Mucosa of rectum (tissue), 2 donors: ENCODE results near the gene SPAG16.

Source experiments
- H3K27ac ChIP-seq, 2 donors: one replicate each; pipeline ENCODE4 v1.7.0; 2013; ENCODE audit warnings: inconsistent platforms in 2 of 2, low read depth in 2 of 2, low read length in 2 of 2
- H3K27me3 ChIP-seq, 2 donors: one replicate each; pipeline ENCODE4 v1.7.0; 2013; ENCODE audit warnings: low read length in 2 of 2; ENCODE audit not compliant: control insufficient read depth in 2 of 2, insufficient read depth in 2 of 2
- H3K36me3 ChIP-seq, 2 donors: one replicate each; pipeline ENCODE4 v1.7.0; 2013; ENCODE audit warnings: low read length in 2 of 2; ENCODE audit not compliant: control insufficient read depth in 2 of 2, insufficient read depth in 2 of 2
- H3K4me1 ChIP-seq, 2 donors: one replicate each; pipeline ENCODE4 v1.7.0; 2013; ENCODE audit warnings: low read length in 2 of 2, mild to moderate bottlenecking in 1 of 2; ENCODE audit not compliant: control insufficient read depth in 2 of 2, insufficient read depth in 2 of 2
- H3K4me3 ChIP-seq, 2 donors: one replicate each; pipeline ENCODE4 v1.7.0; 2013; ENCODE audit warnings: low read length in 2 of 2
- H3K9ac ChIP-seq, 2 donors: one replicate each; pipeline ENCODE4 v1.7.0; 2013; ENCODE audit warnings: low read length in 2 of 2, low read depth in 1 of 2, mild to moderate bottlenecking in 1 of 2
- H3K9me3 ChIP-seq, 2 donors: one replicate each; pipeline ENCODE4 v1.7.0; 2013; ENCODE audit warnings: low read length in 2 of 2; ENCODE audit not compliant: control insufficient read depth in 2 of 2
- donor health status: healthy.
- donor health status: Normal muscosa, but diverticular disease.

The SPAG16 gene

DNA sequence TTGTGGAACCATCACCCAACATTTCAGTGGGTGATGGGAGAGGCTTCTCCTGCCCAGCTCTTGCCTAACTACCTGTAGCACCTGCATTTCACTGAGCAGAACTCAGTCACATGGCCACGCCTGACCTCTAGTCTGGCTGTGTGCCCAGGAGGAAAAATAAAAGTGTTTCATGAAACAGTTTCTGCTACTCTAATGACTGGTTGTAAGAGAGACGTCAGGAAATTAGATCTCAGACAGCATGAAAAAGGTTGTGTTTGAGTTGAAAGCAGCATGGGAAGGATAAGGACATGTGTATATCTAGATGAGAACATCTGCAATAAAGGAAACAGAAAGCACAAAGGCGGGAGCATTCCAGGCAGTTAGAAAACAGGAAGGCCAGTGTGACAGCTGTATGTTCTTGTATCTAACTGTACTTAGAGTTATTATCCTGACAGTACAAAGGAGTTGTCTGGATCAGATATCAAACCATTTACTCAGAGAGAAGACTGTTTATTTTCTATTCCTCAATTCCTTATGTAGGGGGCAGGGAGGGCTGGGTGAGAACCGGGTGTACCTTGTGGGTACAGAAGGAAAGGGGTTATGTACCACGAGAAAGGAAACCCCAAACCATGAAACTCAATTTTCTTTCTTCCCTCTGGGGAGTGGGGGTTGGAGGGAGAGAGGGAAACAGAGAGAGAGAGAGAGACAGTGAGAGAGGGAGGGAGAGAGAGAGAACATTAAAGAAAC is 819.2 kb downstream of the SPAG16 start:
- Histone ChIP-seq H3K27me3 (no peaks in the 10 kb centered on the region), H3K4me3 (no peak overlapping the region), H3K9me3 (no peaks in the 10 kb centered on the region), H3K9ac (no peak overlapping the region), H3K27ac (no peak overlapping the region), H3K36me3 (no peaks in the 10 kb centered on the region), H3K4me1 (no peaks in the 10 kb centered on the region)

GRCh38 chr2:214104219-214104618 is 820.0 kb downstream of the SPAG16 start:
- Histone ChIP-seq H3K4me1 (no peaks in the 10 kb centered on the region), H3K4me3 (no peak overlapping the region), H3K27ac (no peak overlapping the region), H3K36me3 (no peaks in the 10 kb centered on the region), H3K27me3 (no peaks in the 10 kb centered on the region), H3K9me3 (no peaks in the 10 kb centered on the region), H3K9ac (no peak overlapping the region)

DNA sequence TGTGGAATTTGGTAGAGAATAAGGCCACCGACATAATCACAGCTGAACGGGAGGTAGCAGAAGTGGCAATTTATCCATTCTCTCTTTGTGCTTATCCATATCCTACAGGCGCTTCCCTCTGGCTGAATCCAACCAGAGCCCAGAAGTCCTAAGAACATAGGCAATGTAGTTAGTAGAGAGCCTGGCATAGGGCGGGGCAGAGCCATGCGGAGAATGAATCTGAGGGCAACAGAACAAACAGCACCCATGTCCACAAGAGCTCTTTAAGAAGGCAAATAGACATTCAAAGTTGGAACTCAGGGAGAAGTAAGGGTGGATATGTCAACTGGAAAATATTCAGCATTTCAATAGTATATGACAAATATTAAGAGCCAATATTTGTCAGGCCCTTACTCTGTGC is 820.7 kb downstream of the SPAG16 start:
- Histone ChIP-seq H3K36me3 (no peaks in the 10 kb centered on the region), H3K4me1 (no peaks in the 10 kb centered on the region), H3K27me3 (no peaks in the 10 kb centered on the region), H3K9ac (no peak overlapping the region), H3K9me3 (no peaks in the 10 kb centered on the region), H3K4me3 (no peak overlapping the region), H3K27ac (no peak overlapping the region)

GRCh38 chr2:214107726-214108125 is 823.5 kb downstream of the SPAG16 start:
- Histone ChIP-seq H3K9ac (no peak overlapping the region), H3K27me3 (no peaks in the 10 kb centered on the region), H3K27ac (no peak overlapping the region), H3K9me3 (no peaks in the 10 kb centered on the region), H3K4me3 (no peak overlapping the region), H3K4me1 (no peaks in the 10 kb centered on the region), H3K36me3 (no peaks in the 10 kb centered on the region)

DNA sequence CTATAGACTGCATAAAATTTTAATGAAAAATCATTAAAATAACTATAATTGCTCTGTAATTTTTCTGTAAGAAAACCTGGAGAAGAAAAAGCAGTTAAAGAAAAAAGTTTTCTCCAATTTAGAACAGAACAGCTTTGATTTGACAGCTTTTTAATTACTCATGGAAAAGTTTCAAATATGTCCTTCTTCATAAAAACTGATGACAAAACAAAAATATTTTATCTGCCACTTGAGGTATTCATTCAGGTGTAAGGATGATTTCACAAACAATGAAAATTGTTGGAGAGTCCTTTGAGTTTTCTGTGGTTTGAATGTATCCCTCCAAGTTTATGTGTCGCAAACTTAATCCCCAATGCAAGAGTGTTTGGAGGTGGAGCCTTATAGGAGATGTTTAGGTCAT is 824.3 kb downstream of the SPAG16 start:
- Histone ChIP-seq H3K4me1 (no peaks in the 10 kb centered on the region), H3K27ac (no peak overlapping the region), H3K4me3 (no peak overlapping the region), H3K27me3 (no peaks in the 10 kb centered on the region), H3K36me3 (no peaks in the 10 kb centered on the region), H3K9me3 (no peaks in the 10 kb centered on the region), H3K9ac (no peak overlapping the region)

DNA sequence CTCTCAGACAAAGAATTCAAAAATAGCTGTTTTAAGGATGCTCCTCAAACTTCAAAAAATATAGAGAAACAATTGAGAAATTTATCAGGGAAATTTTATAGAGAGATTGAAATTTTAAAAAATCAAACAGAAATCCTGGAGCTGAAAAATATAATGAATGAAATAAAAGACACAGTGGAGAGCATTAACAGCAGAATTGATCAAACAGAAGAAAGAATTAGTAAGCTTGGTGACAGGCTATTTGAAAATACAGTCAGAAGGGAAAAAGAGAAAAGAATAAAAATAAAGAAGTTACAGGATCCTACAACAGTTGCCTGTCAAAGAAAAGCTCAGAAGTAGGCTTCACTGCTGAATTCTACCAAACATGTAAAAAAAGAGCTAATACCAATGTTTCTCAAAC is 832.8 kb downstream of the SPAG16 start:
- Histone ChIP-seq H3K4me1 (no peaks in the 10 kb centered on the region), H3K27me3 (no peaks in the 10 kb centered on the region), H3K9me3 (peaks cover 0 to 3% of the 10 kb centered on the region in 2 donors), H3K9ac (no peak overlapping the region), H3K4me3 (no peak overlapping the region), H3K36me3 (no peaks in the 10 kb centered on the region), H3K27ac (no peak overlapping the region)

GRCh38 chr2:214126135-214126534 is 841.9 kb downstream of the SPAG16 start:
- H3K27ac ChIP-seq: no peak overlapping the region
- no peaks in the 10 kb centered on the region for H3K36me3 ChIP-seq
- H3K4me3 ChIP-seq: no peak overlapping the region
- H3K9me3 ChIP-seq: no peaks in the 10 kb centered on the region
- H3K27me3 ChIP-seq: no peaks in the 10 kb centered on the region
- no peak overlapping the region for H3K9ac ChIP-seq
- H3K4me1 ChIP-seq: no peaks in the 10 kb centered on the region

- Histone ChIP-seq H3K9ac (no peak overlapping the region), H3K27me3 (no peaks in the 10 kb centered on the region)
Measured at GRCh38 chr2:214127170-214127569, 842.9 kb downstream of the SPAG16 start.

GRCh38 chr2:214127571-214127970 is 843.3 kb downstream of the SPAG16 start:
- no peaks in the 10 kb centered on the region for H3K4me1 ChIP-seq
- H3K27me3 ChIP-seq: no peaks in the 10 kb centered on the region
- no peaks in the 10 kb centered on the region for H3K9me3 ChIP-seq
- H3K36me3 ChIP-seq: no peaks in the 10 kb centered on the region
- no peak overlapping the region for H3K4me3 ChIP-seq
- no peak overlapping the region for H3K27ac ChIP-seq
- no peak overlapping the region for H3K9ac ChIP-seq

More at GRCh38 chr2:214127170-214127569, 842.9 kb downstream of the SPAG16 start:
- H3K27ac ChIP-seq: no peak overlapping the region
- H3K4me1 ChIP-seq: no peaks in the 10 kb centered on the region
- no peaks in the 10 kb centered on the region for H3K9me3 ChIP-seq
- H3K4me3 ChIP-seq: no peak overlapping the region
- no peaks in the 10 kb centered on the region for H3K36me3 ChIP-seq

GRCh38 chr2:214128040-214128439 is 843.8 kb downstream of the SPAG16 start:
- no peak overlapping the region for H3K9ac ChIP-seq
- H3K27ac ChIP-seq: no peak overlapping the region
- no peaks in the 10 kb centered on the region for H3K9me3 ChIP-seq
- no peaks in the 10 kb centered on the region for H3K36me3 ChIP-seq
- H3K4me3 ChIP-seq: no peak overlapping the region
- H3K4me1 ChIP-seq: no peaks in the 10 kb centered on the region
- no peaks in the 10 kb centered on the region for H3K27me3 ChIP-seq
